DOHH2 (cell line): ENCODE results near the gene NDUFC1.

Source experiments
- H3F3A ChIP-seq: fragments of 200-600 bp; sonication (generic), shearing (Covaris generic); 2 replicates; pipeline ENCODE4 v1.6.0; 2016; ENCODE audit warnings: antibody characterized with exemption, mild to moderate bottlenecking; ENCODE audit not compliant: control insufficient read depth, insufficient read depth
- H3K27ac ChIP-seq: fragments of 200-600 bp; sonication (generic); 2 replicates; pipeline ENCODE4 v1.5.1; 2014; ENCODE audit warnings: low read depth, mild to moderate bottlenecking, low read length, moderate library complexity
- H3K27me3 ChIP-seq: fragments of 200-600 bp; sonication (generic); 2 replicates; pipeline ENCODE4 v1.6.1; 2014; ENCODE audit warnings: mild to moderate bottlenecking, low read length, mixed read lengths; ENCODE audit not compliant: control insufficient read depth
- H3K36me3 ChIP-seq: fragments of 200-600 bp; sonication (generic); 2 replicates; pipeline ENCODE4 v1.6.1; 2014; ENCODE audit warnings: mild to moderate bottlenecking, low read length, moderate library complexity, mixed read lengths; ENCODE audit not compliant: control insufficient read depth
- H3K4me1 ChIP-seq: fragments of 200-600 bp; sonication (generic); 2 replicates; pipeline ENCODE4 v1.6.1; 2014; ENCODE audit warnings: mild to moderate bottlenecking, low read length, mixed read lengths; ENCODE audit not compliant: control insufficient read depth
- H3K4me2 ChIP-seq: fragments of 200-600 bp; sonication (generic); 2 replicates; pipeline ENCODE4 v1.6.0; 2014; ENCODE audit warnings: mild to moderate bottlenecking, low read length, moderate library complexity
- H3K4me3 ChIP-seq: fragments of 200-600 bp; sonication (generic); 2 replicates; pipeline ENCODE4 v1.5.1; 2014; ENCODE audit warnings: mild to moderate bottlenecking, low read length, mixed read lengths
- H3K79me2 ChIP-seq: fragments of 200-600 bp; sonication (generic); 2 replicates; pipeline ENCODE4 v1.6.1; 2014; ENCODE audit warnings: mild to moderate bottlenecking, low read length, mixed read lengths; ENCODE audit not compliant: control insufficient read depth
- H3K9me2 ChIP-seq: fragments of 200-600 bp; sonication (generic); replicated peaks from 2 replicates; pipeline ENCODE4 v1.6.1; 2014; ENCODE audit warnings: mild to moderate bottlenecking, low read length, mixed read lengths; ENCODE audit not compliant: control insufficient read depth
- H3K9me3 ChIP-seq: fragments of 200-600 bp; sonication (generic); 2 replicates; pipeline ENCODE4 v1.6.1; 2014; ENCODE audit warnings: antibody characterized with exemption, low read length, mixed read lengths; ENCODE audit not compliant: control insufficient read depth, insufficient read depth
- H4K20me1 ChIP-seq: fragments of 200-600 bp; sonication (generic); 2 replicates; pipeline ENCODE4 v1.6.0; 2014; ENCODE audit warnings: low read depth, mild to moderate bottlenecking, antibody characterized with exemption, low read length, moderate library complexity; ENCODE audit not compliant: control insufficient read depth, insufficient read depth
- EZH2phosphoT487 ChIP-seq: fragments of 200-600 bp; sonication (generic); IDR thresholded peaks from 2 replicates; pipeline ENCODE4 v1.6.1; 2017; ENCODE audit warnings: borderline replicate concordance, mild to moderate bottlenecking, antibody characterized with exemption, low read length, moderate library complexity, mixed read lengths
- TF ChIP-seq, protein P1 (sequence below): fragments of 200-600 bp; sonication (generic); IDR thresholded peaks from one replicate; pipeline ENCODE4 v1.5.1; 2014; ENCODE audit warnings: antibody characterized with exemption, mild to moderate bottlenecking, low read depth, low read length; ENCODE audit not compliant: poor library complexity, severe bottlenecking

Gene NDUFC1

DNA sequence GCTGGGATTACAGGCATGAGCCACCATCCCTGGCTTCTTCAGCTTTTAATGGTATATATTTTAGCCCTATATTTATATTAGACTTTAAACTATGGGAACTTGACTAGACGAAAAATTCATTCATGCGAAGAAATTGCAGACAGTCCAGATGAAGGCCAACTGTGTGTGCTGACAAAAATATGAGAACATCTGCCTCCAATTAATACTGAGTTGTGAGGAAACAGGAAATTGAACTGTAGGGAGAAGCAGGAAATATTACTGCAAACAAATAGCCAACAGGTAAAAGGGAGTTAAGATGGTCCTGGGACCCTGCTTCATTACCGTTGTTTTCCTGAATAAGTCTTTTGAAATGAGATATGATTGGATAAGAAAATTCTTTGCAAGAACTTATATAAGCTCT lies 48.6 kb downstream of the NDUFC1 start:
- no peak overlapping the region for H3K4me3 ChIP-seq
- no peak overlapping the region; the same call in 1 of the 2 replicates for H3K4me2 ChIP-seq
- no peaks in the 10 kb centered on the region for H3K36me3 ChIP-seq
- H3K9me2 ChIP-seq: no peaks in the 10 kb centered on the region
- peaks cover 9% of the 10 kb centered on the region for H3K4me1 ChIP-seq
- H3K9me3 ChIP-seq: no peaks in the 10 kb centered on the region
- H3K27ac ChIP-seq: no peak overlapping the region
- TF ChIP-seq, protein P1, sequence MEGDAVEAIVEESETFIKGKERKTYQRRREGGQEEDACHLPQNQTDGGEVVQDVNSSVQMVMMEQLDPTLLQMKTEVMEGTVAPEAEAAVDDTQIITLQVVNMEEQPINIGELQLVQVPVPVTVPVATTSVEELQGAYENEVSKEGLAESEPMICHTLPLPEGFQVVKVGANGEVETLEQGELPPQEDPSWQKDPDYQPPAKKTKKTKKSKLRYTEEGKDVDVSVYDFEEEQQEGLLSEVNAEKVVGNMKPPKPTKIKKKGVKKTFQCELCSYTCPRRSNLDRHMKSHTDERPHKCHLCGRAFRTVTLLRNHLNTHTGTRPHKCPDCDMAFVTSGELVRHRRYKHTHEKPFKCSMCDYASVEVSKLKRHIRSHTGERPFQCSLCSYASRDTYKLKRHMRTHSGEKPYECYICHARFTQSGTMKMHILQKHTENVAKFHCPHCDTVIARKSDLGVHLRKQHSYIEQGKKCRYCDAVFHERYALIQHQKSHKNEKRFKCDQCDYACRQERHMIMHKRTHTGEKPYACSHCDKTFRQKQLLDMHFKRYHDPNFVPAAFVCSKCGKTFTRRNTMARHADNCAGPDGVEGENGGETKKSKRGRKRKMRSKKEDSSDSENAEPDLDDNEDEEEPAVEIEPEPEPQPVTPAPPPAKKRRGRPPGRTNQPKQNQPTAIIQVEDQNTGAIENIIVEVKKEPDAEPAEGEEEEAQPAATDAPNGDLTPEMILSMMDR: no peak
- no peak for TF ChIP-seq EZH2phosphoT487
- no peaks in the 10 kb centered on the region for H3K79me2 ChIP-seq
- H3F3A ChIP-seq: no peaks in the 10 kb centered on the region
- H3K27me3 ChIP-seq: no peaks in the 10 kb centered on the region
- H4K20me1 ChIP-seq: no peaks in the 10 kb centered on the region

DNA sequence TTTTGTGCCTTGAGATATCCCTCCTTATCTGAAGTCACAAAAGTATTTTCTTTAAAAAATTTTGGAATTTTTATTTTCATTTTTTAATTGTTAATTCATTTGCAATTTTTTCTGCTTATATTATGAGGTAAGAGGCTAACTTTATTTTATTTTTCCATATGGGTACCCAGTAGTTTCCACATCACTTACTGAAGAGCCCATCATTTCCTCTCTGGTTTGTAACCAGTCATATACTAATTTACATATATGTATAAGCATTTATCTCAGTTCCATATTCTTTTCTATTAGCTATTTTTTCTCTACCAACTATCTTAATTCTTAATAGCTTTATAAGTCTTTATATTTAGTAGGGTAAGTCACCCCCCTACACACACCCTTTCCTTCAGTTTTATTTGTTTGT lies 49.2 kb downstream of the NDUFC1 start:
- Histone ChIP-seq H3K9me2 (no peaks in the 10 kb centered on the region), H3F3A (no peaks in the 10 kb centered on the region), H4K20me1 (no peaks in the 10 kb centered on the region), H3K36me3 (no peaks in the 10 kb centered on the region), H3K9me3 (no peaks in the 10 kb centered on the region), H3K4me2 (no peak overlapping the region; the same call in 1 of the 2 replicates), H3K4me3 (no peak overlapping the region), H3K79me2 (no peaks in the 10 kb centered on the region), H3K27ac (no peak overlapping the region), H3K4me1 (peaks cover 9% of the 10 kb centered on the region), H3K27me3 (no peaks in the 10 kb centered on the region)
- TF ChIP-seq EZH2phosphoT487: no peak
- TF ChIP-seq, protein P1: no peak

DNA sequence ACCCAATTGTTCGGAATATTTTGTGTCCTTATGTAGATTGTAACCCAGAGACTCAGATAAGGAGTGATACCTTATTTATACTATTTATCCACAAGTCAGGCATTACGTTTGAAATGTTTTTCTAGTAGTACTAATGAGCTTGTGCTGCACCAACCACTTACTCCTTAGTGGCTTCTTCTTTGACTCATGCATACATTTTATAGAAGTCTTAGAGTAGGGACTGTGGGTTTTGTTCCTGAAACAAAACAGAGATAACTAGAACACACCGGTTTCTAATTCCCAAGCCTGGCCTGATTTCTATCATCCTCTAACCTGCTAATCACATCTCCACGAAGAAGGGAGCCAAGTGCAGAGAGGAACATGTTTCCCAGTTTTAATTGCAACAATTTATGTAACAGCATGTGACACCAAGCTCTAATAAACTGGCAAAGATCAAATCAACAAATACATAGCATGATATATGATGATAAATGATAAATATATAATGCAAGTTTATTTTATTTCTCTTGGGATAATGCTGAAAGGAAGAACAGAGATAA lies 54.5 kb downstream of the NDUFC1 start:
- no peak overlapping the region for H3K4me3 ChIP-seq
- H3K9me2 ChIP-seq: no peaks in the 10 kb centered on the region
- no peak overlapping the region for H3K4me2 ChIP-seq
- no peak overlapping the region for H3K27ac ChIP-seq
- no peaks in the 10 kb centered on the region for H3K9me3 ChIP-seq
- no peaks in the 10 kb centered on the region for H3K36me3 ChIP-seq
- no peaks in the 10 kb centered on the region for H3K4me1 ChIP-seq
- TF ChIP-seq, protein P1: no peak
- no peak for TF ChIP-seq EZH2phosphoT487
- H3K79me2 ChIP-seq: no peaks in the 10 kb centered on the region
- no peaks in the 10 kb centered on the region for H4K20me1 ChIP-seq
- no peaks in the 10 kb centered on the region for H3K27me3 ChIP-seq
- 0 out of 2 replicates have a peak, but pooled peaks cover 2% of the 10 kb centered on the region for H3F3A ChIP-seq
